Left ventricle myocardium inferior (tissue), 1 donor: Measurements from ENCODE around the gene HOXB3. TPM values are rescaled to one million over a fixed set of nuclear protein-coding genes. Genes with fewer than 3 reads are reported as not detected.

Experiments used
- DNase-seq: peaks from one replicate; pipeline ENCODE4 v3.0.0-alpha.2; 2020
- H3K27ac ChIP-seq: fragments of 200-600 bp; replicated peaks from 2 replicates; pipeline ENCODE4 v1.8.0; 2021
- H3K27me3 ChIP-seq: fragments of 200-600 bp; 2 replicates; pipeline ENCODE4 v1.8.0; 2021; ENCODE audit warnings: low read depth
- H3K36me3 ChIP-seq: fragments of 200-600 bp; 2 replicates; pipeline ENCODE4 v1.8.0; 2021
- H3K4me1 ChIP-seq: fragments of 200-600 bp; 2 replicates; pipeline ENCODE4 v1.8.0; 2021
- H3K4me3 ChIP-seq: fragments of 200-600 bp; 2 replicates; pipeline ENCODE4 v1.8.0; 2021; ENCODE audit warnings: mild to moderate bottlenecking, moderate library complexity
- H3K9me3 ChIP-seq: fragments of 200-600 bp; replicated peaks from 2 replicates; pipeline ENCODE4 v1.8.0; 2021
- CTCF ChIP-seq: fragments of 200-600 bp; IDR thresholded peaks from 2 replicates; pipeline ENCODE4 v1.8.0; 2021; ENCODE audit warnings: antibody characterized with exemption, mild to moderate bottlenecking, borderline replicate concordance
- intact Hi-C: fragments of 100-400 bp; cut with micrococcal nuclease; formaldehyde crosslinking; loops from one replicate; pipeline ENCODE4 v1.11.0; 2022
- total RNA-seq: library from RNA; stranded (reverse); fragmentation: NEBNext Ultra II Directional; extraction: Animal tissue kit (Norgen Biotek cat#: 25700); gene quantifications from one replicate; pipeline ENCODE4 v1.2.1, GENCODE V29; 2021
- donor health status: DM: no; HTN: yes; CAD: no; lungs with severe emphysema.

Gene HOXB3
- total RNA-seq, 1 donor from 2014 or later, result 0.91 TPM

- Histone ChIP-seq H3K27me3 (peaks cover 100% of the 10 kb centered on the region), H3K4me1 (peaks cover 40% of the 10 kb centered on the region)
Measured at GRCh38 chr17:48546137-48546923, 43.7 kb downstream of the HOXB3 start.

GRCh38 chr17:48545539-48545938, 44.5 kb downstream of the HOXB3 start:
- TF ChIP-seq CTCF, result no peak
- Histone ChIP-seq H3K4me1 (peaks cover 46% of the 10 kb centered on the region), H3K9me3 (no peaks in the 10 kb centered on the region), H3K27ac (peak overlapping the region; percentile 90), H3K27me3 (peaks cover 100% of the 10 kb centered on the region), H3K4me3 (peak overlapping the region; percentile 74), H3K36me3 (no peaks in the 10 kb centered on the region)
- no peak for DNase-seq
- intact Hi-C loops, result no loop called here

More at GRCh38 chr17:48546137-48546923, 43.7 kb downstream of the HOXB3 start:
- peak overlapping the region; percentile 90 for H3K27ac ChIP-seq
- no peaks in the 10 kb centered on the region for H3K36me3 ChIP-seq
- no peak for TF ChIP-seq CTCF
- no peaks in the 10 kb centered on the region for H3K9me3 ChIP-seq
- peak overlapping the region; percentile 35 for H3K4me3 ChIP-seq
- DNase-seq, result no peak
- intact Hi-C loops, result no loop called here

GRCh38 chr17:48545022-48545375, 45.0 kb downstream of the HOXB3 start, which contains the start of gene HOXB2:
Gene HOXB2, minus strand, starts transcription at chr17:48545109. Its CDS starts 198 bp downstream, at chr17:48544911.
- H3K4me3 ChIP-seq, result peak within 1 kb of the TSS; percentile 74
- no peaks in the 10 kb centered on the region for H3K36me3 ChIP-seq
- peaks cover 100% of the 10 kb centered on the region for H3K27me3 ChIP-seq
- H3K27ac ChIP-seq, result peak within 1 kb of the TSS; percentile 90
- no peak for TF ChIP-seq CTCF
- H3K9me3 ChIP-seq, result no peaks in the 10 kb centered on the region
- intact Hi-C loops, result no loop called here
- peaks cover 46% of the 10 kb centered on the region for H3K4me1 ChIP-seq
- peak; percentile 45 for DNase-seq

GRCh38 chr17:48544349-48545021, 45.6 kb downstream of the HOXB3 start:
- peak overlapping the region; percentile 74 for H3K4me3 ChIP-seq
- TF ChIP-seq CTCF, result no peak
- peaks cover 46% of the 10 kb centered on the region for H3K4me1 ChIP-seq
- peak overlapping the region; percentile 90 for H3K27ac ChIP-seq
- DNase-seq, result peak; percentile 85
- peaks cover 100% of the 10 kb centered on the region for H3K27me3 ChIP-seq
- no peaks in the 10 kb centered on the region for H3K9me3 ChIP-seq
- intact Hi-C loops, result no loop called here
- H3K36me3 ChIP-seq, result no peaks in the 10 kb centered on the region

- no peak for TF ChIP-seq CTCF
- H3K36me3 ChIP-seq, result no peaks in the 10 kb centered on the region
- H3K27ac ChIP-seq, result peak overlapping the region; percentile 90
- H3K4me1 ChIP-seq, result peaks cover 46% of the 10 kb centered on the region
- peak; percentile 44 for DNase-seq
- intact Hi-C loops, result no loop called here
- peak overlapping the region; percentile 74 for H3K4me3 ChIP-seq
- H3K9me3 ChIP-seq, result no peaks in the 10 kb centered on the region
- H3K27me3 ChIP-seq, result peaks cover 100% of the 10 kb centered on the region
Measured at GRCh38 chr17:48543854-48544348, 46.1 kb downstream of the HOXB3 start.
